Naive B cell (primary cell): ENCODE results near the gene KRT7. TPM values are rescaled to one million over a fixed set of nuclear protein-coding genes. Genes with fewer than 3 reads are reported as not detected.
A peak's percentile ranks its signal among the peaks of the same experiment; 100 is the strongest.
"Not testable (repeated sequence)": the region's sequence is repeated elsewhere in the genome, so short reads cannot be mapped to it uniquely, and the experiment has no call there.

ENCODE experiments used
- ATAC-seq, 2 donors: fragments of 150-1000 bp; cut with Tn5 transposase; 2 replicates each; pipeline ENCODE4 v1.10.0; 2021; ENCODE audit warnings: low read depth in 2 of 2, mild to moderate bottlenecking in 2 of 2, moderate library complexity in 2 of 2
- DNase-seq: peaks from one replicate; pipeline ENCODE4 v3.0.0; 2022
- H3K27ac Mint-ChIP-seq, 6 donors: one replicate each; pipeline ENCODE4 v1.8.0; 2020 to 2022; ENCODE audit warnings: mild to moderate bottlenecking in 6 of 6, mixed read lengths in 6 of 6, moderate library complexity in 5 of 6, inconsistent platforms in 2 of 6
- H3K27me3 Mint-ChIP-seq, 3 donors: one replicate each; pipeline ENCODE4 v1.8.0; 2021 to 2022; ENCODE audit warnings: mixed read lengths in 3 of 3, mild to moderate bottlenecking in 1 of 3
- H3K36me3 Mint-ChIP-seq, 2 donors: one replicate each; pipeline ENCODE4 v1.8.0; 2020 to 2022; ENCODE audit warnings: mixed read lengths in 2 of 2, inconsistent platforms in 1 of 2, mild to moderate bottlenecking in 1 of 2
- H3K4me1 Mint-ChIP-seq, 3 donors: one replicate each; pipeline ENCODE4 v1.8.0; 2020 to 2022; ENCODE audit warnings: mixed read lengths in 3 of 3, inconsistent platforms in 1 of 3, mild to moderate bottlenecking in 1 of 3, moderate library complexity in 1 of 3
- H3K4me3 Mint-ChIP-seq, 8 donors: one replicate each; pipeline ENCODE4 v1.8.0; 2020 to 2022; ENCODE audit warnings: mild to moderate bottlenecking in 8 of 8, mixed read lengths in 8 of 8, moderate library complexity in 8 of 8, inconsistent platforms in 2 of 8
- H3K9me3 Mint-ChIP-seq, 7 donors: one replicate each; pipeline ENCODE4 v1.8.0; 2020 to 2022; ENCODE audit warnings: mixed read lengths in 7 of 7, mild to moderate bottlenecking in 5 of 7, inconsistent platforms in 2 of 7, moderate library complexity in 1 of 7
- polyA plus RNA-seq, 6 donors: library from polyadenylated mRNA; unstranded; fragments of 300-500 nt; fragmentation: Illumina TruSeq; gene quantifications; one replicate each; pipeline ENCODE4 v1.2.3, GENCODE V29; 2021; ENCODE audit warnings: low read depth in 6 of 6

Gene KRT7
- polyA plus RNA-seq, 6 donors from 2014 or later: not detected

DNA sequence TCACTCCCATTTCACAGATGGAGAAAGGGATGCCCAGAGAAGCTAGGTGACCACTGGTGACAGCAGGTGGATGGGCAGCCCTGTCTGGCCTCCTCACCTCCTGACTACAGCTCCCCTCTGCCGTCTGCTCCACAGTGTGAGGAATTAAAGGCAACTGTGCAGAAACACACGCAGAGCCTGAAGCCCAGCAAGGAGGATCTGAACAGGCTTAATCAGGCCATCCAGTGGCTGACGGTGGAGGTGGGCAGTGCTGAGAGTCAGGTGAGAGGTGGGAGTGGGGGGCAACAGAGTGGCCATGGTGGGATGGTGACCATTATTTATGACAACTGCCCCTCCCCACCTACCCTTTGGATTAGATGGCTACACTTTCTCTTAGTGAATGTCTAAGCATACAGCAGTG lies 42.6 kb downstream of the KRT7 start:
- H3K4me3 Mint-ChIP-seq: no peak overlapping the region
- peaks cover 4 to 6% (median 4%) of the 10 kb centered on the region in 3 donors for H3K4me1 Mint-ChIP-seq
- H3K27me3 Mint-ChIP-seq: peaks cover 44 to 76% (median 71%) of the 10 kb centered on the region in 3 donors
- no peaks in the 10 kb centered on the region for H3K36me3 Mint-ChIP-seq
- no peaks in the 10 kb centered on the region for H3K9me3 Mint-ChIP-seq
- ATAC-seq (no peak), DNase-seq (no peak)
- peak overlapping the region in 1 of 6 donors; percentile 31 for H3K27ac Mint-ChIP-seq

- peaks cover 44 to 64% (median 61%) of the 10 kb centered on the region in 3 donors for H3K27me3 Mint-ChIP-seq
- H3K9me3 Mint-ChIP-seq: no peaks in the 10 kb centered on the region
- H3K36me3 Mint-ChIP-seq: no peaks in the 10 kb centered on the region
- ATAC-seq (no peak), DNase-seq (no peak)
- H3K4me3 Mint-ChIP-seq: no peak overlapping the region
- H3K4me1 Mint-ChIP-seq: peaks cover 4 to 6% (median 4%) of the 10 kb centered on the region in 3 donors
- H3K27ac Mint-ChIP-seq: no peak overlapping the region
These were observed 44.6 kb downstream of the KRT7 start for GRCh38 chr12:52277486-52278245.

DNA sequence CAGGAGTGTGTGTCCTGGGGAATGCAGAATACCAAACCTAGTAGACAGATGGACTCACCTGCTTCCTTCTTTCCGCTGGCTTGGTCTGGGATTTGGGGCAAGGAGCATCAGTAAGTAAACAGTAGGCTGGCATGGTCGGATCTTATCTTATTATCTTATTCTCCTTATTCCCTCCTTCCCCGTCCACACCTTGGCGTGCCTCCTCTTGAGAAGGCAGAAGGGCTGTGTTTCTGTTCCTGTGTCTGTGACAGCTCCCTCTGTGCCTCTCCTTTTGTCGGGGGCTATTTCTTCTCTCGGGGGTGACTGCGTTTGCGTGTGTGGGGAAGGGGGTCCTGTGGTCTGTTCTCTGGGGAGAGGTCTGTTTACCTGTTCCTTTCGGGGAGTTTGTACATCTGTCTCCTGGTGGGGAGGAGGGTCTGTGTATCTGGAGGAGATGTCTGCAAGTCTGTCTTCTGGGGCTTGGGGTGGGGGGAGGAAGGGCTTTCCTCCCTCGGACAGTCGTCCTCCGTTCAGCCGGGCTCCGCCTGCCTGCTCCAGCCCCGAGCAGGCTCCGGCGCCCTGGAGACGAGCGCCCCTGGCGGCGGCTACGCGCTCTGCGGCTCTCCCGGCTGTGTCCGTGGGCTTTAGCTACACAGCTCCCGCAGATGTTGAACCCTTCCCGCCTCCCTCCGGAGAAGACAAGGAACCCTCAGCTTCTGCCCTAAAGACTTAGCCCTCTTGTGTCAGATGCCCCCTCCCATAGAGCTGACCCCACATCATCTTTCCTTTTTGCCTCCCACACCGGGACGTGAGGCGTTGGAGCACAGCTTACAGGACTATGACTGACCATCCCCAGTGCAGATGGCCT lies 45.8 kb downstream of the KRT7 start:
- H3K9me3 Mint-ChIP-seq: no peaks in the 10 kb centered on the region
- H3K4me3 Mint-ChIP-seq: peak overlapping the region in 2 of 8 donors; percentile 13 to 23
- H3K4me1 Mint-ChIP-seq: peaks cover 4 to 6% (median 4%) of the 10 kb centered on the region in 3 donors
- peaks cover 34 to 61% (median 61%) of the 10 kb centered on the region in 3 donors for H3K27me3 Mint-ChIP-seq
- H3K36me3 Mint-ChIP-seq: no peaks in the 10 kb centered on the region
- ATAC-seq (peak; percentile 67 to 74), DNase-seq (peak; percentile 28)
- H3K27ac Mint-ChIP-seq: peak overlapping the region in 1 of 6 donors; percentile 26

- H3K4me3 Mint-ChIP-seq: peak overlapping the region in 1 of 8 donors; percentile 26
- no peak for ATAC-seq
These were observed 46.6 kb downstream of the KRT7 start for GRCh38 chr12:52279422-52280318.

DNA sequence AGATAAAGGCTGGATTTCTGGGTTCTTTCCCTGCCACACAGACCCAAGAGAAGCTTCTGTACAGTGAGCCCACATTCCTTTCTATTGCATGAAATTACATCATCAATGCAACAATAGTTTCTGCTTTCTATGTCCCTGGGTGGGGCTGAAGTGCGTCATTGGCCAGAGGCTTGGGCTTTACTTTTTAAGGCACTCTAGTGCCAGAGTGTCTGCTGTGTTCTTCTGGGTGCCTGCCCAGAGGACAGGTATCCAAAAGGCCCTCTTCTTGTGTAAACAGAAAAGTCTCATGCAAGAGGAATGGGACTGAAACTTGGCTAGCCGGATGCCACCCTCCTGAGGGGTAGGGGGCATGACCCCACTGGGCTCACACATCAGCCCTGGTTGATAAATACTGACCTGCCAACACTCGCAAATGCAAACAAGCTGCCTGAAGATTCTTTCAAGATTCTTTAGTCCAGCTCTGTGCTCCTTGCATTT lies 47.3 kb downstream of the KRT7 start:
- H3K9me3 Mint-ChIP-seq: no peaks in the 10 kb centered on the region
- H3K27me3 Mint-ChIP-seq: peaks cover 28 to 48% (median 47%) of the 10 kb centered on the region in 3 donors

More at GRCh38 chr12:52279422-52280318, 46.6 kb downstream of the KRT7 start:
- no peaks in the 10 kb centered on the region for H3K36me3 Mint-ChIP-seq
- no peak for DNase-seq
- peaks cover 28 to 53% (median 52%) of the 10 kb centered on the region in 3 donors for H3K27me3 Mint-ChIP-seq
- H3K9me3 Mint-ChIP-seq: no peaks in the 10 kb centered on the region
- peaks cover 4 to 6% (median 4%) of the 10 kb centered on the region in 3 donors for H3K4me1 Mint-ChIP-seq
- H3K27ac Mint-ChIP-seq: no peak overlapping the region

GRCh38 chr12:52280796-52281560 lies 47.9 kb downstream of the KRT7 start:
- H3K27me3 Mint-ChIP-seq: peaks cover 27 to 47% (median 42%) of the 10 kb centered on the region in 3 donors
- DNase-seq (no peak), ATAC-seq (no peak)
- H3K4me3 Mint-ChIP-seq: no peak overlapping the region
- H3K4me1 Mint-ChIP-seq: peaks cover 4 to 6% (median 4%) of the 10 kb centered on the region in 3 donors
- peak overlapping the region in 1 of 6 donors; percentile 27 for H3K27ac Mint-ChIP-seq
- no peaks in the 10 kb centered on the region for H3K9me3 Mint-ChIP-seq
- no peaks in the 10 kb centered on the region for H3K36me3 Mint-ChIP-seq

More for the DNA sequence above, 47.3 kb downstream of the KRT7 start:
- ATAC-seq (no peak), DNase-seq (no peak)
- H3K36me3 Mint-ChIP-seq: no peaks in the 10 kb centered on the region
- no peak overlapping the region for H3K4me3 Mint-ChIP-seq
- H3K27ac Mint-ChIP-seq: peak overlapping the region in 1 of 6 donors; percentile 27
- H3K4me1 Mint-ChIP-seq: peaks cover 4 to 6% (median 4%) of the 10 kb centered on the region in 3 donors

DNA sequence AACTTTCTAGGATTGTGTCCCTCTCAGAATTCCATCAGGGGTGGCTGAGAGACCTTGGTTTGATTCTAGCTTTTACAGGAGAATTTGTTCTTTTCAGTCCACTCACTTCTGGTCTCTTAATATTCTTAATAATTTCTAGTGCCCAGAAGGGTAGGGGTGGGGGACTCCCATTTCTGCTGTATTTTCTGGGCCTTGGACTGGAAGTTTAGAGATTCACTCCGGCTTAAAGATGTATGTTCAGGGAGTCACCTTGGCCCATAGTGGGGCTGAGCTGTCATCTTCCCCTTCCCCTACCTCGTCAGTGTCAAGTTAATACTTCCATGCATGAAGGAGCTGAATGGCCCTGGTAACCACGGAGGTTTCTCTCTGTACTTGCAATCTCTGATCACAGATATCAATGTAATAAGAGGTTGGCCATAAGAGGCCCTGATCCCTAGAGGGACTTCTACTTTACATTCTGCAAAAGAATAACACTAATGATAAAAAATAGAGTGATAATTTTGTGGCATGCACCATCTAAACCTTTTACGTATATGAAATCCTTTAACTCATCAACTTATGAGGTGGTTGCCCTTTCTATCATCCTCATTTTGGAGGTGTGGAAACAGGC lies 51.6 kb downstream of the KRT7 start:
- Mint-ChIP-seq H3K9me3 (no peaks in the 10 kb centered on the region), H3K27ac (peak overlapping the region in 1 of 6 donors; percentile 21), H3K36me3 (no peaks in the 10 kb centered on the region), H3K4me3 (no peak overlapping the region), H3K4me1 (peaks cover 0 to 6% (median 2%) of the 10 kb centered on the region in 3 donors), H3K27me3 (peaks cover 7 to 19% (median 13%) of the 10 kb centered on the region in 3 donors)
- ATAC-seq (no peak), DNase-seq (no peak)

GRCh38 chr12:52285172-52285745 lies 52.2 kb downstream of the KRT7 start:
- no peak for DNase-seq
- Mint-ChIP-seq H3K9me3 (no peaks in the 10 kb centered on the region), H3K4me1 (peaks cover 0 to 6% (median 2%) of the 10 kb centered on the region in 3 donors), H3K27me3 (peaks cover under 1 to 13% (median 7%) of the 10 kb centered on the region in 3 donors), H3K36me3 (no peaks in the 10 kb centered on the region), H3K27ac (no peak overlapping the region), H3K4me3 (no peak overlapping the region)
- ATAC-seq: no peak

DNA sequence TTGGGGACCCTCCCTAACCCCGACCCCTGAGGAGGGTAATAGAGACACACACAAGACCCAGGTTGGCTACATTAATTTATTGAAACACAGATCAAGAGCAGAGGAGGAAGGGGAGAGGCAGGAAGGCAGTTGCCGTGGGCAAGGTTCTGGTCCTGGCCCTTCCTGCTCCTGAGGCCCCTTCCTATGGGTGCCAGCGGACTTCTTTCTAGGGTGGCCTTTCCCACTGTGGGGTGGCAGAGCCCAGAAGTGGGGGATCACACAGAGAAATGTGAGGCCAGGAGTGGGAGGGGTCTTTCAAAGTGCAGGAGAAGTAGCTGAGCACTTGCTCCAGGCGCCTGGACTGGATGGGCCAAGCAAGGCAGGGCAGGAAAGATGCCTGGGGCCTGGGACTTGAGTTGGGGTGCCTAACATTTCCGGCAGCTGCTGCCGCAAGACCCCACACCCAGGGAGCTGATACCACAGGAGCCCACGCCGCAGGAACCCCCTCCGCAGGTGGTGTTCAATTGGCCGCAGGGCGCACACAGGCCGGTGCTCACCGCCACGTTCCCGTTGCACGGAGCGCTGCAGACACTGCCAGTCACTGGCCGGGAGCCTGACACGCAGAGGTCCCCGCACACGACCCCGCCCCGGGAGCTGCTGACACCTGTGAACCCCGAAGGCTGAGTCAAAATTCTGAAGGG lies 52.9 kb downstream of the KRT7 start:
- peaks cover 0 to 13% (median 6%) of the 10 kb centered on the region in 3 donors for H3K27me3 Mint-ChIP-seq
- H3K4me3 Mint-ChIP-seq: peak overlapping the region in 1 of 8 donors; percentile 65
- H3K27ac Mint-ChIP-seq: no peak overlapping the region
- H3K36me3 Mint-ChIP-seq: no peaks in the 10 kb centered on the region
- H3K4me1 Mint-ChIP-seq: peaks cover 0 to 6% (median 2%) of the 10 kb centered on the region in 3 donors
- DNase-seq: no peak
- no peak for ATAC-seq
- no peaks in the 10 kb centered on the region for H3K9me3 Mint-ChIP-seq

- not testable (repeated sequence) for H3K4me3 Mint-ChIP-seq, H3K9me3 Mint-ChIP-seq, H3K4me1 Mint-ChIP-seq, DNase-seq, H3K36me3 Mint-ChIP-seq, ATAC-seq
- H3K27me3 Mint-ChIP-seq: peaks cover 0 to 21% (median 13%) of the 10 kb centered on the region in 3 donors
- H3K27ac Mint-ChIP-seq: peak overlapping the region in 1 of 6 donors; percentile 33
These were observed 54.1 kb downstream of the KRT7 start for GRCh38 chr12:52286857-52287785.
